ENCODE results near the gene TICAM2.

Gene TICAM2

GRCh38 chr5:115565233-115565632 is 37.0 kb downstream of the TICAM2 start:
- DNase-seq: no peak

DNA sequence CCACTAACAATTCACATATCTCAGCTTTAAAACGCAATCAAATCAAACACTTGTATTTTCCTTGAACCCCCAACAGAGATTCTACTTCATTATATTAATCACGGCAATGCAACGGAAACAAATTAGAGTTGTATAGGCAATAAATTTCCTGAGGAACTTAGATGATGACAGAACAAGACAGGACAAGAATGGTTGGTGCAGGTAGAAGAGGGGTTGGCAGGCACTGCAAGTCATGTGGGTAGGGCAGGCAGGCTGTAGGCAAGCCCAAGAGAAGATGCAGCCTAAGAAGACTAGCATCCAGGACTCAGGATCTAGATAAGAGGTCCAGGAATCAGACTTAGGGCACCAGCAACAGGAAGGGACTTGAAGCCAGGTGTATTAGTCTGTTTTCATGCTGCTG is 41.1 kb downstream of the TICAM2 start:
- no peak for DNase-seq

DNA sequence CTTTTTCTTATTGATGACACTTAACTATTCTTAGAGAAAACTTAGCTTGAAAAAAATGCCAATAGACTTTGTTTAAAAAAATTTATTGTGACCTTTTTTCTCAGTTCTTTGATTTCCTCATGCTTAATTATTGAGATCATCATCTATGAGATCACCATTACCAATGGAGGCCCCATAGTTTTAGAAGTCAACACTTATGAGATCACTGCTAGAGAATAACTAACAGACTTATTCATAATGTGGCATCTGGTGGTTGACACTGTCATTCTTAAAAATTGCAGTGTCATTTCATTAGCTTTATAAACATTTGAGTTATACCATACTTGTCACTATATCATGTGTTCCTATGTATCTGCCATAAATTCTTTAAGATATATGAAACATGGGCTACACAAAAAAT is 42.8 kb downstream of the TICAM2 start:
- DNase-seq: no peak

- no peak for DNase-seq
Observed at GRCh38 chr5:115558388-115558956, 43.8 kb downstream of the TICAM2 start.

GRCh38 chr5:115557667-115558387 is 44.5 kb downstream of the TICAM2 start:
- DNase-seq: no peak

- no peak for DNase-seq
Observed at GRCh38 chr5:115556276-115556675, 46.0 kb downstream of the TICAM2 start.

DNA sequence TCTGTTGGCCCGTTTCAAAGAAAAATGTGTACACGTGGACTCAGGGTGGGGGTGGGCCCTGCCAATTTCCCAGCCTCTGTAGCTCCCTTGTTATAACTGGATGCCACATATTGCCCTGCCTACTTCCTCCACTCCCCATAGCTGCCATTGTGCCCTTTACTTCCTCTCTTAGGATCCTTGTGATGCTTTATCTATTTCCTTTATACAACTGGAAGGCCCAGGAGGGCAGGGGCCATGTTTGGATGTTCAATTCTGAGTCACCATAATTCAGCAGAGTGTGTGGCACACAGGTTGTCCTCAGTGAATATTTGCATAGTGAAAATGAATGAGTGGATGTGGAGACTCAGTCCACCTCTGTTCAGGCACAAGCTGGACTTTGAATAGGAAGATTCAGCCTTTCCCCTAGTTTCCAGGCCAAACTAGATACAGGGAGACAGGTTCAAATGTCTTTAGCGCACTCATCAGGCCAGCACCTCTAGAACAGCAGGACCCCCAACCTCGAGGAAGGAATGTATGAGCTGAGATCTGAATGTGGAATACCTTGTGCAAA is 47.1 kb downstream of the TICAM2 start:
- DNase-seq: no peak

- no peak for DNase-seq
Observed at GRCh38 chr5:115553082-115553481, 49.2 kb downstream of the TICAM2 start.

DNA sequence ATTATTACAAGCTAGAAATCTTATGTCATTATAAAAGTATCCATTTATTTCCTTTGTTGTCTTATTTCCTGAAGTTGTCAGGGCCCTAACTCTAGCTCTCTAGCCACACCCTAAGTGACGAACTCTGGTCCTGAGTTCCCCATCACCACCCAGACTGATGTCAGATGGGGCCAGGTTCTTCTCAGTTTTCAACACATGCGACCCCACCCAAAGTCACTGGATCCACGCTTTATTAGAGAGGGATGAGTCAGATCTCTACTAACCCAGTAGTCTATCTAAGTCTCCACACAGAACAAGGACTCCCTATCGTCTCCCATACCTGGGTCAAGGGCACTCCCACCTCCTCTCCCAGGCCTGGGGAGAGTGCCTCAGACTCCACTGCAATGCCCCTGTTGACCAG is 50.9 kb downstream of the TICAM2 start:
- DNase-seq: no peak

GRCh38 chr5:115549154-115549553 is 53.1 kb downstream of the TICAM2 start:
- no peak for DNase-seq

- DNase-seq: no peak
Observed at GRCh38 chr5:115548683-115549082, 53.6 kb downstream of the TICAM2 start.

GRCh38 chr5:115545351-115545882 is 56.9 kb downstream of the TICAM2 start:
- no peak for DNase-seq

GRCh38 chr5:115544436-115545350 is 57.6 kb downstream of the TICAM2 start, which contains the start of gene FEM1C:
TSS of gene FEM1C (minus strand) at chr5:115544775. CDS start at chr5:115543493, 1,282 bp downstream.
- peak; percentile 96 for DNase-seq

GRCh38 chr5:115544043-115544435 is 58.2 kb downstream of the TICAM2 start:
- no peak for DNase-seq

- peak; percentile 80 for DNase-seq
Observed at GRCh38 chr5:115543365-115544042, 58.8 kb downstream of the TICAM2 start.

DNA sequence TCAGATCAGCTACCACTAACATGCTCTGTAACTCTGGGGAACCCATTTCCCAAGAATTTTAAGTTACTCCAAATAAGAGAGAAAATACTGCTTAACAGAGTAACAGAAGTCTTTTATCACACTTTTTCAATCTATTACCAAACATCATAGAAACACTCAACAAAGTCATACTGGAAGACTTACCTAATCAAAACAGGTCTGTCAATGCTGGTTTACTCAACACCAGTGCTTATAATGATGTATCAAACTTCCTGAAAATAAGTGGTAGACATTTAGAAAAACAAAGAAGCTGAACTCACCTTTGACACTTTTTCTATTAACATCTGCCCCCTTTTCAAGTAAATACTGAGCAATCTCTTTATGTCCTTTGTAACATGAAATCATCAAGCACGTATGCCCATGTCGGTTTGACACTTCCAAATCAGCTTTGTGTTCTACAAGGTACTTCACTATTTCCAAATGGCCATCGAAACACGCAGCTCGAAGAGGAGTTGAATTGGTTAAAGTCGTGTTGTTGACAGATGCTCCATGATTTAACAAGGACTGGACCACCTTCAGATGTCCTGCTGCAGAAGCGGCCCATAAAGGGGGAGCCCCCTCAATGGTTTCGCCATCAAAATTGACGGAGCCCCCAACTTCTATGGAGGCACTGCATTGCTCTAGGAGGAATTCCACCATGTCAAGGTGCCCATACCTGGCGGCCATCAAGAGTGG is 59.5 kb downstream of the TICAM2 start:
- peak; percentile 34 for DNase-seq

- no peak for DNase-seq
Observed at GRCh38 chr5:115542086-115542485, 60.2 kb downstream of the TICAM2 start.

DNA sequence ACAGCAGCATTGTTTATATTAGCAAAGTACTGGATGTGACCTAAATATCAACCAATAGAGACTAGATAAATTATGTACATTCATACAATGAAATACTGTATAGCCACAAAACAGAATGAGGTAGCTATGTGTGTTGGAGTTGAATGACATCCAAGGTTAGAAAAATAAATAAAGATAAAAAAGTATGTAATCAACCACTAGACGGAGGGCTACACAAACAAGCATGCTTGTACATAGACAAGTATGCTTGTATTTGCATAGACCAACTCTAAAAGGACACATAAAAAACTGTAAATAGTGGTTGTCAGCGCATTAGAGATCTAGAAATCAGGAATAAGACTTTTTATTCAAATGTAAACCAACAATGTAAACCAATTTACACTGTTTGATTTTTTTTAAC is 60.7 kb downstream of the TICAM2 start:
- DNase-seq: no peak

- no peak for DNase-seq
Observed at GRCh38 chr5:115535479-115536035, 66.7 kb downstream of the TICAM2 start.

GRCh38 chr5:115532517-115532916 is 69.8 kb downstream of the TICAM2 start:
- DNase-seq: no peak

GRCh38 chr5:115531787-115532367 is 70.4 kb downstream of the TICAM2 start:
- DNase-seq: no peak
